A673 (cell line): ENCODE data around the gene TWNK. TPM values are rescaled to one million over a fixed set of nuclear protein-coding genes. Genes with fewer than 3 reads are reported as not detected.
A peak's percentile ranks its signal among the peaks of the same experiment; 100 is the strongest.

Source experiments
- BruUV-seq: library from RNA; stranded (reverse); fragments of 400-500 nt; replicated peaks from 2 replicates; lab custom pipeline; 2021; lab: Mats Ljungman, UMichigan
- CTCF ChIA-PET: fragments of 300-600 bp; sonication (Branson Sonifier 250); formaldehyde crosslinking; loops from one replicate; lab custom pipeline; 2022; ENCODE audit warnings: antibody characterized with exemption; lab: Charles Lee
- POLR2A ChIA-PET: fragments of 300-600 bp; sonication (Branson Sonifier 250); formaldehyde crosslinking; loops from one replicate; lab custom pipeline; 2022; ENCODE audit warnings: antibody characterized with exemption; ENCODE audit not compliant: low non-redundant PET; lab: Charles Lee
- DNase-seq: peaks from one replicate; pipeline ENCODE4 v3.0.0-alpha.2; 2015; ENCODE audit warnings: low spot score
- H3K27ac ChIP-seq: fragments of 200-600 bp; sonication (generic); 2 replicates; pipeline ENCODE4 v1.5.1; 2016; ENCODE audit warnings: mixed run types, low read depth, mild to moderate bottlenecking, mixed read lengths, antibody characterized with exemption, low read length; ENCODE audit not compliant: poor library complexity, severe bottlenecking
- H3K27me3 ChIP-seq: fragments of 200-600 bp; sonication (generic); replicated peaks from 2 replicates; pipeline ENCODE4 v1.6.1; 2017; ENCODE audit warnings: mixed run types, low read depth, mild to moderate bottlenecking, mixed read lengths, antibody characterized with exemption, low read length; ENCODE audit not compliant: insufficient read depth, poor library complexity
- H3K36me3 ChIP-seq: fragments of 200-600 bp; sonication (generic); 2 replicates; pipeline ENCODE4 v1.6.1; 2016; ENCODE audit warnings: mixed run types, mild to moderate bottlenecking, mixed read lengths, antibody characterized with exemption, low read length; ENCODE audit not compliant: insufficient read depth, poor library complexity, severe bottlenecking
- H3K4me1 ChIP-seq: fragments of 200-600 bp; sonication (generic); 2 replicates; pipeline ENCODE4 v1.6.1; 2017; ENCODE audit warnings: mixed run types, mild to moderate bottlenecking, mixed read lengths, antibody characterized with exemption, low read length; ENCODE audit not compliant: insufficient read depth, poor library complexity, severe bottlenecking
- H3K4me3 ChIP-seq: fragments of 200-600 bp; sonication (generic); 2 replicates; pipeline ENCODE4 v1.5.1; 2016; ENCODE audit warnings: low read depth, mixed run types, mild to moderate bottlenecking, mixed read lengths, low read length; ENCODE audit not compliant: poor library complexity, severe bottlenecking
- H3K9me3 ChIP-seq: fragments of 200-600 bp; sonication (generic); 2 replicates; pipeline ENCODE4 v1.6.1; 2016; ENCODE audit warnings: mixed run types, low read depth, mild to moderate bottlenecking, mixed read lengths, antibody characterized with exemption, low read length; ENCODE audit not compliant: poor library complexity, severe bottlenecking
- EZH2 ChIP-seq: fragments of 200-600 bp; sonication (generic); IDR thresholded peaks from 2 replicates; pipeline ENCODE4 v1.6.1; 2017; ENCODE audit warnings: borderline replicate concordance, low read depth, mild to moderate bottlenecking, mixed read lengths, antibody characterized with exemption, low read length; ENCODE audit not compliant: poor library complexity, severe bottlenecking
- intact Hi-C: fragments of 100-400 bp; cut with micrococcal nuclease; formaldehyde crosslinking; loops from one replicate; pipeline ENCODE4 v1.10.0; 2022; ENCODE audit not compliant: unreplicated experiment
- total RNA-seq: library from RNA; stranded (reverse); gene quantifications from 2 replicates; pipeline ENCODE4 v1.2.3, GENCODE V29; 2021
- TF ChIP-seq, protein P1 (sequence below): fragments of 300-800, 200-600 bp; sonication (generic); conservative IDR thresholded peaks from 2 replicates; pipeline ENCODE4 v1.5.1; 2017; ENCODE audit warnings: low read depth, mild to moderate bottlenecking, antibody characterized with exemption, low read length, moderate library complexity, mixed read lengths

The TWNK gene
- total RNA-seq, 1 experiment from 2014 or later = 29.5 TPM

GRCh38 chr10:100999742-101000126 lies 12.4 kb downstream of the TWNK start, which contains the start of gene LZTS2:
TSS of gene LZTS2 (plus strand) at chr10:100999808. CDS start at chr10:101002539, 2,731 bp downstream.
- H3K36me3 ChIP-seq = peaks cover 16% of the 10 kb centered on the region
- peak within 1 kb of the TSS; percentile 88 for H3K4me3 ChIP-seq
- BruUV-seq = no TSS peak
- TF ChIP-seq, protein P1, sequence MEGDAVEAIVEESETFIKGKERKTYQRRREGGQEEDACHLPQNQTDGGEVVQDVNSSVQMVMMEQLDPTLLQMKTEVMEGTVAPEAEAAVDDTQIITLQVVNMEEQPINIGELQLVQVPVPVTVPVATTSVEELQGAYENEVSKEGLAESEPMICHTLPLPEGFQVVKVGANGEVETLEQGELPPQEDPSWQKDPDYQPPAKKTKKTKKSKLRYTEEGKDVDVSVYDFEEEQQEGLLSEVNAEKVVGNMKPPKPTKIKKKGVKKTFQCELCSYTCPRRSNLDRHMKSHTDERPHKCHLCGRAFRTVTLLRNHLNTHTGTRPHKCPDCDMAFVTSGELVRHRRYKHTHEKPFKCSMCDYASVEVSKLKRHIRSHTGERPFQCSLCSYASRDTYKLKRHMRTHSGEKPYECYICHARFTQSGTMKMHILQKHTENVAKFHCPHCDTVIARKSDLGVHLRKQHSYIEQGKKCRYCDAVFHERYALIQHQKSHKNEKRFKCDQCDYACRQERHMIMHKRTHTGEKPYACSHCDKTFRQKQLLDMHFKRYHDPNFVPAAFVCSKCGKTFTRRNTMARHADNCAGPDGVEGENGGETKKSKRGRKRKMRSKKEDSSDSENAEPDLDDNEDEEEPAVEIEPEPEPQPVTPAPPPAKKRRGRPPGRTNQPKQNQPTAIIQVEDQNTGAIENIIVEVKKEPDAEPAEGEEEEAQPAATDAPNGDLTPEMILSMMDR = no peak
- TF ChIP-seq EZH2 = no peak
- peak within 1 kb of the TSS; percentile 98 for H3K27ac ChIP-seq
- POLR2A ChIA-PET = interaction anchor here (0.6 kb wide), 2 partner anchors 10 to 104 kb away, joined by 3 read pairs; no protein-coding TSS in a partner anchor
- H3K9me3 ChIP-seq = no peaks in the 10 kb centered on the region
- DNase-seq = no peak
- CTCF ChIA-PET = interaction anchor here (0.5 to 1.3 kb wide), 2 partner anchors 15 to 840 kb away, joined by 5 read pairs; no protein-coding TSS in a partner anchor
- intact Hi-C loops = loop anchor here (5.0 kb wide), 1 partner anchor 63 kb away; the partner anchor contains the start of gene KAZALD1
- H3K27me3 ChIP-seq = no peaks in the 10 kb centered on the region
- H3K4me1 ChIP-seq = peaks cover 44% of the 10 kb centered on the region

DNA sequence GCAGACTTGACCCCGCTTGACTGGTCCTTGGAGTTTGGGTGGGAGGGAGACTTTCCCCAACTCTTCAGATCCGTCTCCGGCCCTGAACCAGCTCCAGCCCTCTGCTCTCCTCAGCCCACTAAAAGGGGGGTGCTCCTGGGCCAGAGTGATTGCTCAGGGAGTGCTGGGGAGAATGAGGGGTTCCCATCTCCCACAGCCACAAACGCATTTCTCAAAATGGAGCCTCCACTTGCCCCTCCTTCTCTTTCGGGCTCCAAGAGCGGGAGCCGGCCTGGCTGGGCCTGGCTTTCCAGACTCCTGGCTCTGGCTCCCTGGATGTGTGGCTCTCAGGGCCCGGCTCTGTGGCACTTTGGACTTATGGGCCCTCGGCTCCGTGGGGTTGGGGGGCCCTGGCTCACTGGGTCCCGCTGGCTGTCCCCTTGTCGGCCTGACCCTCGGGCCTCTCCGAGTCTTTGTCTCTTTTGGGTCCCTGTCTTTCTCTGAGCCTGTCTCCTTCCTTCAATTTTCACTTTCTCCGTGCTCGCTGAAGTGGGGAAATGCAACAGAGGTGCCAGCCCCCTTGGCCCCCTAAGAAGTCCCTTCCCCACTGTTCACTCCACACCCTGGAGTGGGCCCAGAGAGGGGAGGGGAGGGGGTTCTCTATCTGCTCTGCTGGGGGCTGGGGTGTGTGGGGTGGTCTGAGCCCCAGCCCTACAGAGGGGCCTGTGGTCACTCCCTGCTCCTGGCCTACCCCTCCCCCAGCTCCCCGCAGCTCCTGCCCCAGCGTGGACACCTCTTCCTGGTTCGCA lies 13.0 kb downstream of the TWNK start:
- peak; percentile 45 for DNase-seq
- Histone ChIP-seq H3K27ac (peak overlapping the region; percentile 98), H3K36me3 (peaks cover 20% of the 10 kb centered on the region), H3K27me3 (no peaks in the 10 kb centered on the region), H3K4me3 (peak overlapping the region; percentile 88), H3K9me3 (no peaks in the 10 kb centered on the region), H3K4me1 (peaks cover 38% of the 10 kb centered on the region)
- CTCF ChIA-PET = interaction anchor here (1.3 kb wide), 1 partner anchor 14 kb away, joined by 5 read pairs; no protein-coding TSS in a partner anchor
- intact Hi-C loops = no loop called here
- TF ChIP-seq EZH2 = no peak
- TF ChIP-seq, protein P1 = no peak
- BruUV-seq = no TSS peak
- POLR2A ChIA-PET = interaction anchor here (0.6 kb wide), 1 partner anchor 11 kb away, joined by 3 read pairs; no protein-coding TSS in a partner anchor

- TSS peak; percentile 42 for BruUV-seq
- TF ChIP-seq, protein P1 = no peak
- no peak for TF ChIP-seq EZH2
- Histone ChIP-seq H3K4me1 (peaks cover 32% of the 10 kb centered on the region), H3K27me3 (no peaks in the 10 kb centered on the region), H3K9me3 (no peaks in the 10 kb centered on the region), H3K36me3 (peaks cover 27% of the 10 kb centered on the region), H3K4me3 (peak overlapping the region; percentile 88), H3K27ac (peak overlapping the region; percentile 98)
- no peak for DNase-seq
- CTCF ChIA-PET = no interaction called here
- intact Hi-C loops = no loop called here
- POLR2A ChIA-PET = no interaction called here
These were observed 13.7 kb downstream of the TWNK start for GRCh38 chr10:101000915-101001658.
